ENCODE data around the gene CACNA1B. TPM values are rescaled to one million over a fixed set of nuclear protein-coding genes. Genes with fewer than 3 reads are reported as not detected.

The CACNA1B gene
- total and polyA plus RNA-seq, 2 of the 4 experiments (the other 2 are of a cell fraction) = 0.02 TPM; not detected in 1

DNA sequence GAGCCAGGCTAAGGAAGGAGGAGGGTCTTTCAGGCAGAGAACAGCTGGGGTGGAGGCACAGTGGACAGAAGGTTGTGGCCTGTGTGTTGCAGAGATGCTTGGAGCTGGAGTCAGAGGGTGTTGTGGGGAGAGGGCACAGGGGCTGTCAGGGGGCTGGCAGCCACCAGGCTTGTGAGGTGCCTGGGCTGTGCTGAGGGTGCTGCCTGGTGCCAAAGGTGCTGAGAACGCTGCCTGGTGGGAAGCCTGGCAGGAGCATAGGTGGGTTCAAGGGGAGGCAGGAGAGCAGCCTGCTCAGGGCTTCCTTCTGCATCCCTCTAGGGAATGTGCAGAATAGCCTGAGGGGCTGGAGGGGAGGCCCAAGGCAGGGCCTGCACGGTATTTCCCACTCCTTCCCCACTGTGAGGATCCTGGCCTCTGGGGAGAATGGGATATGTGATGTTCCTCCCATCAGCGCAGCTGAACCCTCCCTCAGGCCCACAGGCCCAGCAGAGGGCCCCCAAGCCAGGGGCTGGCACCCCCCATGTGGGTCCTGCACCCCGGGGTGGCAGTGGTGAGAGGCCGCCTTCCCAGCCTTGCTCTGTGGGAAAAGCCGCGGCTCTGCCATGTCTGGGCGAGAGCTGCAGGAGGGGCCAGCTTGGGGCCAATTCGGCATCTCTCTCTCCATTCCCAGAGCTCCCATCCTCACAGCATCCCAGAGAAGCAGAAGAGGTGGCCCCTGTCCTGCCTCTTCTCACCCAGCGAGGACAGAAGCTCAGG, 76.3 kb downstream of the CACNA1B start:
- no peak overlapping the region for H2BK5ac ChIP-seq (ENCODE audit: low read depth, low read length, poor library complexity, severe bottlenecking)
- H2BK120ac ChIP-seq (ENCODE audit: low read depth, low read length) = no peak overlapping the region
- TF ChIP-seq CEBPB (IDR thresholded peaks at IDR 0.05; ENCODE audit: low read depth, low read length) (no peak), POLR2A (IDR thresholded peaks at IDR 0.05; ENCODE audit: low read depth, low read length) (no peak), MAFK (IDR thresholded peaks at IDR 0.05; ENCODE audit: low read depth, low read length) (no peak), MXI1 (IDR thresholded peaks at IDR 0.05; ENCODE audit: borderline replicate concordance, low read depth, low read length) (no peak), BHLHE40 (IDR thresholded peaks at IDR 0.05; ENCODE audit: low read depth, low read length) (no peak), USF2 (IDR thresholded peaks at IDR 0.05; ENCODE audit: low read depth, low read length) (no peak), CTCF (conservative IDR thresholded peaks at IDR 0.05; ENCODE audit: low read depth, low read length) (no peak), FOS (IDR thresholded peaks at IDR 0.05; ENCODE audit: low read depth, low read length) (no peak), RCOR1 (IDR thresholded peaks at IDR 0.05; ENCODE audit: insufficient replicate concordance, low read length) (no peak), SMC3 (IDR thresholded peaks at IDR 0.05; ENCODE audit: low read depth, low read length) (no peak), NFE2L2 (IDR thresholded peaks at IDR 0.05; ENCODE audit: low read depth, low read length) (no peak), ELK1 (IDR thresholded peaks at IDR 0.05; ENCODE audit: borderline replicate concordance, low read depth, low read length) (no peak), RFX5 (IDR thresholded peaks at IDR 0.05; ENCODE audit: low read depth, low read length) (no peak), CHD1 (IDR thresholded peaks at IDR 0.05; ENCODE audit: low read depth, low read length) (no peak), MAZ (IDR thresholded peaks at IDR 0.05; ENCODE audit: borderline replicate concordance, low read depth, low read length) (no peak), RAD21 (IDR thresholded peaks at IDR 0.05; ENCODE audit: low read length) (no peak)
- H3K9me1 ChIP-seq (ENCODE audit: insufficient read depth, low read length) = no peaks in the 10 kb centered on the region
- no peak overlapping the region for H4K91ac ChIP-seq (ENCODE audit: insufficient read depth, low read depth, low read length)
- H3K18ac ChIP-seq (ENCODE audit: low read depth, low read length) = no peak overlapping the region
- no peak overlapping the region for H2BK20ac ChIP-seq (ENCODE audit: low read depth, low read length)
- H3K36me3 ChIP-seq (ENCODE audit: control insufficient read depth, insufficient read depth, low read length) = no peaks in the 10 kb centered on the region
- peaks cover 69% of the 10 kb centered on the region for H3K9me3 ChIP-seq (ENCODE audit: control insufficient read depth, insufficient read depth, low read length)
- CTCF ChIA-PET = no interaction called here
- no CpG with 5 or more reads among the region's 10 CpGs for WGBS, 2 experiments (ENCODE audit: extremely low coverage in 2 of 2, insufficient read length in 1 of 2)
- no peaks in the 10 kb centered on the region for H3K4me1 ChIP-seq (ENCODE audit: control insufficient read depth, insufficient read depth, low read length)
- H3K4ac ChIP-seq (ENCODE audit: low read depth, low read length) = no peak overlapping the region
- intact Hi-C loops (cut with micrococcal nuclease) (no loop called here), in situ Hi-C loops (cut with MboI; ENCODE audit: low sequenced_read_pairs) (no loop called here), dilution Hi-C loops (cut with HindIII; ENCODE audit: low sequenced_read_pairs, unreplicated experiment) (no loop called here)
- H3K27me3 ChIP-seq (ENCODE audit: control insufficient read depth, insufficient read depth, low read length) = no peaks in the 10 kb centered on the region
- no peak overlapping the region for H4K5ac ChIP-seq (ENCODE audit: low read depth, low read length)
- H3K9ac ChIP-seq (ENCODE audit: low read depth, low read length) = no peak overlapping the region
- ATAC-seq (ENCODE audit: low read depth) (no peak), DNase-seq (no peak)
- no peak overlapping the region for H3K4me2 ChIP-seq (ENCODE audit: low read depth, low read length)
- H2AK5ac ChIP-seq (ENCODE audit: low read depth, low read length) = no peak overlapping the region
- no peak overlapping the region for H3K14ac ChIP-seq (replicated peaks; ENCODE audit: low read depth, low read length)
- H4K8ac ChIP-seq (ENCODE audit: low read depth in 2 of 2, low read length in 2 of 2) = no peak overlapping the region
- H3K23ac ChIP-seq (ENCODE audit: low read depth, low read length) = no peak overlapping the region
- no peak overlapping the region for H3K27ac ChIP-seq (ENCODE audit: insufficient read depth, low read length)
- no TSS peak for BruUV-seq (replicated peaks)
- H2BK15ac ChIP-seq (ENCODE audit: low read depth, low read length) = no peak overlapping the region
- H3K79me1 ChIP-seq (ENCODE audit: low read depth in 1 of 2, low read length in 2 of 2) = no peaks in the 10 kb centered on the region
- no peaks in the 10 kb centered on the region for H4K20me1 ChIP-seq (ENCODE audit: insufficient read depth, low read length)
- H2AK9ac ChIP-seq (replicated peaks; ENCODE audit: low read depth, low read length, poor library complexity) = no peak overlapping the region
- H2AFZ ChIP-seq (replicated peaks; ENCODE audit: low read length, poor library complexity) = no peak overlapping the region
- POLR2A ChIA-PET (ENCODE audit: unreplicated experiment) = no interaction called here
- H3K4me3 ChIP-seq (ENCODE audit: insufficient read depth, low read depth, low read length) = no peak overlapping the region
- no peak overlapping the region for H3K56ac ChIP-seq (ENCODE audit: extremely low read depth, insufficient read depth, low read length)

Measured in IMR-90 (cell line).